Measurements from ENCODE around the gene WNT5B.
"Not testable (repeated sequence)": the region's sequence is repeated elsewhere in the genome, so short reads cannot be mapped to it uniquely, and the experiment has no call there.

Gene WNT5B

DNA sequence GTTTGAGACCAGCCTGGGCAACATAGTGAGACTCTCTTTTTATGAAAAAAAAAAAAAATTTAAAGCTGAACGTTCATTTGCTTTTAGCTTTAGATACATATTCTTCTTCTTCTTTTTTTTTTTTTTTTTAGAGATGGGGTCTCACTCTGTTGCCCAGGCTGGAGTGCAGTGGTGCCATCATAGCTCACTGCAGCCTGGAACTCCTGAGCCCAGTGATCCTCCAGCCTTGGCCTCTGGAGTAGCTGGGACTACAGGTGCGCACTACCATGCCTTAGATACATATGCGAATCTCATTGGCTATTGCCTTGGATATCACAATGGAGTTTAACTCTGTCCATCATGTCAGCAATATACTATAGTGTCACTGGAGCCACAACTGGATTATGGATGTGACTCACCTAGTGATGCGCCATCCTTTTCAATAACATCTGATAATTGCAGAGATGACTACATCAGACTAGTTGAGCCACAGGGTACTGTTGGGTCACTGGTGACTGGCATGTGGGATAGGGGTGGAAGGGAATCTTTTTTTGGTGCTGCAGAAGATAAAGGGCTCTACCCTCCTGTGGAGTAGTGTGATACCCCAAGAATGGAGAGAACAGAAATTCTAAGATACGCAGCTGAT is 59.2 kb downstream of the WNT5B start:
- DNase-seq (ENCODE audit: low read depth in 1 of 2, low spot score in 1 of 2), result no peak

DNA sequence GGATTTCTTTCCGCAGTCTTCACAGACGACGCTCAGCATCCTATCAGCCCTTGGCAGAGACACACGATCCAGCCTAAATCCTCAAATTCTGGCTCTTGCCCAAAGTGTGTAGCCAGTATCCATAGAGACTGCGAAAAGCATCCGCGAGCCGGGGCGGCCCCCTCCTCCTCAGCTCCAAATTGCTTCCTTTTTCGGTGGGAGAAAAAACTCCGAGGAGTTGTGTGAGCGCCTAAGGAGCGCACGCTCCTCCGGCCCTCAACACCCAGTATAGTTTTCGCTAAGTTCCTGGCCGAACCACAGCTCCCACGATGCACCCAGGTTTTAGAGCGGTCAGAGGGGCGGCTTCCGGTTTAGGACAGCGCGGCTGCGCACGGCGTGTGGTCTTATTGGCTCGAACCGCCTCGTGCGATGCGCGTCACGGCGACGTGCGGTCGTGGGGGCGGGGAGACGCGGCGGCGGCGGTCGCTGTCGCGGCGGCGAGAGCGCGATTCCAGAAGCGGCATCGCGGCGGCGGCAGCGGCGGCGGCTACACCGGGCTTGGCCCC is 61.6 kb downstream of the WNT5B start, which contains the start of gene ADIPOR2:
ADIPOR2 (plus strand) TSS at position 493 of the 545 bp plus-strand sequence. CDS start 63,274 bp downstream, outside the sequence.
- DNase-seq (ENCODE audit: low read depth in 1 of 2, low spot score in 1 of 2), result peak; percentile 87 to 91

DNA sequence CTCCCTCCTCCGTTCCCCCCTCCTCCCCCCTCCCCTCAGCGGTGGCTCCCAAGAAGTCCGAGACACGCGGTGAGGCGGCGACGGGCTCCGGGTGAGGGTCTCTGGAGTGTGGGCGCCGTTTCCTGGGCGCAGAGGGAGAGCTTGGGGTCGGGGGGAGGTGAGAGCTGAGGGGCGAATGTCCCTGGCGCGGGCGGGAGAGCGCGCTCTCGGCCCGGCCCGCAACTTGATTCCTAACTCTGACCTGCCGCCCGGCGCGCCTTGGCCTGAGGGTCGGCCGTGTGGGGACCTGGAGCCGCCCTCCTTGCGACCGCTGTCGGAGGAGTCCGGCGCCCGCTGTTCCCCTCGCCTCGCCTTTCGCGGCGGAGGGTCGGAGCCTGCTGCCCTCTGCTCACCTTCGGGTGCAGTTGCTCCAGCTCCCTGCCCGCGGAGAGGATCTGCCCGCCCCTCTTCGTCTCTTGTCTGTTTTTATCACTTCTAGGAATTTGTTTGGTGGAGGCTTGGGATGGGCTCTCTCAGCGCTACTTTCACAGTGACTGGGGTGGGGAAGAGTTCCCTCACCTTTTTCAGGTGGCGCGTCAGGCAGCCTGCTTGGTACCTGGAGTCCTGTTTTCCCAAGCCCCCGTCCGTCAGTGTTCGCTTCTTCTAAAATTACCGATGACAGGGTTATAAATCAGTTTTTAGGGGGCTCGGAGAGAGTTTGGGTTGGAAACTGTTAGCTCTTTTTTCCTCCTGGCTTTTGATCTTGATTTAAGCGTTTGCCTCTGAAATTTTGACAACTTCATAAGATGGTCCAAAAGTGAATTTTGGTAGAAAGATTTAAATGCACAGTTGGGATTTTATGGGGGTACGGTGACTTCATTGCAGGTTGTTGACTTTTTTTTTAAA is 62.3 kb downstream of the WNT5B start:
- peak in 1 of 2 donors; percentile 21 for DNase-seq (ENCODE audit: low read depth in 1 of 2, low spot score in 1 of 2)

DNA sequence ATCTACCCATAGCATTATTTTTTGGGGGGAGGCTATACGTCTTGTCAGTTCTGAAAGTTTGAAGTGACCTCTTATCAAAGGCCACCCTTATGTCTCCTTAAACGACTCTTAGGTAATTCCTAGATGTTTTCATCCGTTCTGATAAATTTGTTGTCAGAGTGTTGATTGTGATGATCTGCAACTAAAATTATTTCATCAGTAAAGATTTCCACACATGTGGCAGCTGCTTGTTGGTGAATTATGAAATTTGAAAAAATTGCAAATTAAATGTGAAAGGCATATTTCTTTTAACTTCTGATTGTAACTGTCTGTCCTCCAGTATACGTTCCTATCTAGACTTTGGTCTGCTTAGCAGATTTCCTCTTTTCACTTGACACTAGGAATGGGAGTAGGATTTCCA is 63.2 kb downstream of the WNT5B start:
- DNase-seq (ENCODE audit: low read depth in 1 of 2, low spot score in 1 of 2), result no peak

DNA sequence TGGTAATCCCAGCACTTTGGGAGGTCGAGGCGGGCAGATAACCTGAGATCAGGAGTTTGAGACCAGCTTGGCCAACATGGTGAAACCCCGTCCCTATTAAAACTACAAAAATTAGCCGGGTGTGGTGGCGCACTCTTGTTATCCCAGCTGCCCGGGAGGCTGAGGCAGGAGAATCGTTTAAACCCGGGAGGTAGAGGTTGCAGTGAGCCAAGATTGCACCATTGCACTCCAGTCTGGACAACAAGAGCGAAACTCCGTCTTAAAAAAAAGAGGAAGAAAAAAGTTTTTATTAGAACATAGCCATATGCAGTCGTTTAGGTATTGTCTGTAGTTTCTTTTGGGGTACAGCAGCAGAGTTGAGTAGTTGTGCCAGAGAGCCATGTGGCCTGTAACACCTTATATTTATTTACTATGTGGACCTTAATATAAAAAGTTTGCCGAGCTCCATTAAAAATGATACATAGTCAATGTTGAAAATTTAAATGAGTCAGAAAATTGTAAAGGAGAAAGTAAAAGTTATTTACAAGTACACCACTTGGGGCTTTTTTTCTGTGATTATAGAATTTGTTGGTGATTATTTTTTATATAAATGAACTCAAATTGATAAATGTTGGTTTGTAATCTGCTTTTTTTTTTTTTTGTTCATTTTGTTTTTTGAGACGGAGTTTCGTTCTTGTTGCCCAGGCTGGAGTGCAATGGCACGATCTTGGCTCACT is 64.0 kb downstream of the WNT5B start:
- no peak for DNase-seq (ENCODE audit: low read depth in 1 of 2, low spot score in 1 of 2)

DNA sequence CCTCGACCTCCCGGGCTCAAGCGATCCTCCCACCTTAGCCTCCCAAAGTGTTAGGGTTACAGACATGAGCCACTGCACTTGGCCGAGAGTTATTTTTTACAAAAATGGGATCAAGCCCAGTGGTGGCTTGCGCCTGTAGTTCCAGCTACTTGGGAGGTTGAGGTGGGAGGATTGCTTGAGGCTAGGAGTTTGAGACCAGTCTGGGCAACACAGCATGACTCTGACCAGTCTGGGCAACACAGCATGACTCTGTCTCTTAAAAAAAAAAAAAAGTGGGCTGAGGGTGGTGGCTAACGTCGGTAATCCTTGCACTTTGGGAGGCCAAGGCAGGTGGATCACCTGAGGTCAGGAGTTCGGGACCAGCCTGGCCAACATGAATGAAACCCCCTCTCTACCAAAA is 66.1 kb downstream of the WNT5B start:
- DNase-seq (ENCODE audit: low read depth in 1 of 2, low spot score in 1 of 2), result not testable (repeated sequence)

DNA sequence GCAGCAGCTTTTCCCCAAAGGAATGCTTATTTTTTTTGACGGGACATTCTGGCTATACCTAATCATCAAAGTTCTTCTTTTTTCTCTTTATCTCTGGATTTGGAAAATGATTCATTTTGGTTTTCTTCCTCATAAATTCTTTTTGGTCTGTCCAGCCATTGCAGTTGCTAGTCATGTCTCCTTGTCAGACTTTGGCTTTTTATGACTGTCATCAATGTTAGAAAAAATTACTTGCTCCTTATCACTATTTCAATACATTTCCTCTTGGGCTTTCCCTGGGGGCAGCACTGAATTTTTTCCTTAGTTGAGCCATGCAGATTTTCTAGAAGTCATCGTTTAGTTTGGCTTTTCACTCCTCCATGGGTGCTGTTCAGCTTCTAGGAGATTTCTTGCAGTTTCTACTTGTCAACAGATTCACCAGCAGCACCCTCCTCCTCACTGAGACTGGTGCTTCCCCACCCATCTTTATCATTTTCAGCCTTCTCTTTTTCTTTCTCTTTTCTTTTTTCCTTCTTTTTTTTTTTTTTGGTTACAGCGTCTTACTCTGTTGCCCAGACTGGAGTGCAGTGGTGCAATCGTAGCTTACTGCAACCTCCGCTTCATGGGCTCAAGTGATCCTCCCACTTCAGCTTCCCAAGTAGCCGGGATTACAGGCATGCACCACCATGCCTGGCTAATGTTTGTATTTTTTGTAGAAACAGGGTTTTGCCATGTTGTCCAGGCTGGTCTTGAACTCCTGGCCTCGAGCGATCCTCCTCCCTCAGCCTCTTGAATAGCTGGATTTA is 67.0 kb downstream of the WNT5B start:
- no peak for DNase-seq (ENCODE audit: low read depth in 1 of 2, low spot score in 1 of 2)

DNA sequence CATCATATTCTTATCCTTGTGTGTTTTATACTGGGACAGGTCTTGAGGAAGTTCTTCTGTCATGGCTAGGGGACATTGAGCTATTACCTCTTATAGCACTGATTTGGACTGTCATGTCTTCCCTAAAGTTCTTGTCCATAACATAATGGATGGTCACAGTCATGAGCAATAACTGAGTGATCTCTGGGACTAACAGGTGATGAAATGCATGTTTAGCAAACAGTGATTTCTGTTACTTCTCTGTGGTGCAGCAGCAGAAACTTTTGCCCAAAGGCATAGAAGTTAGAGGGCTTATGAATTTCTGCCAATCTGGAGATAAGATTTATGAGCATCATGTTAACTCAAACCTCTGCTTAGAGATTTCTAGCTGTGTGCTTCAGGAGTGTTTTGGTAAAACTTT is 67.8 kb downstream of the WNT5B start:
- DNase-seq (ENCODE audit: low read depth in 1 of 2, low spot score in 1 of 2), result no peak
